Right ventricle myocardium superior (tissue), 1 donor: Measurements from ENCODE around the gene RAB40C. TPM values are rescaled to one million over a fixed set of nuclear protein-coding genes. Genes with fewer than 3 reads are reported as not detected.

ENCODE experiments used
- ATAC-seq: fragments of 200-7000 bp; cut with Tn5 transposase; one replicate; pipeline ENCODE4 v1.9.1; 2020; ENCODE audit warnings: mild to moderate bottlenecking; ENCODE audit not compliant: poor library complexity
- DNase-seq: peaks from one replicate; pipeline ENCODE4 v3.0.0-alpha.2; 2020
- intact Hi-C: fragments of 100-400 bp; cut with DNase I; formaldehyde crosslinking; loops from one replicate; pipeline ENCODE4 v1.11.2; 2022
- total RNA-seq: library from RNA; stranded (reverse); fragmentation: NEBNext Ultra II Directional; extraction: Animal tissue kit (Norgen Biotek cat#: 25700); gene quantifications from one replicate; pipeline ENCODE4 v1.2.1, GENCODE V29; 2021
- donor health status: DM: no; HTN: yes; CAD: no; lungs with severe emphysema.

The RAB40C gene
- total RNA-seq, 1 donor from 2014 or later, result 11.0 TPM

DNA sequence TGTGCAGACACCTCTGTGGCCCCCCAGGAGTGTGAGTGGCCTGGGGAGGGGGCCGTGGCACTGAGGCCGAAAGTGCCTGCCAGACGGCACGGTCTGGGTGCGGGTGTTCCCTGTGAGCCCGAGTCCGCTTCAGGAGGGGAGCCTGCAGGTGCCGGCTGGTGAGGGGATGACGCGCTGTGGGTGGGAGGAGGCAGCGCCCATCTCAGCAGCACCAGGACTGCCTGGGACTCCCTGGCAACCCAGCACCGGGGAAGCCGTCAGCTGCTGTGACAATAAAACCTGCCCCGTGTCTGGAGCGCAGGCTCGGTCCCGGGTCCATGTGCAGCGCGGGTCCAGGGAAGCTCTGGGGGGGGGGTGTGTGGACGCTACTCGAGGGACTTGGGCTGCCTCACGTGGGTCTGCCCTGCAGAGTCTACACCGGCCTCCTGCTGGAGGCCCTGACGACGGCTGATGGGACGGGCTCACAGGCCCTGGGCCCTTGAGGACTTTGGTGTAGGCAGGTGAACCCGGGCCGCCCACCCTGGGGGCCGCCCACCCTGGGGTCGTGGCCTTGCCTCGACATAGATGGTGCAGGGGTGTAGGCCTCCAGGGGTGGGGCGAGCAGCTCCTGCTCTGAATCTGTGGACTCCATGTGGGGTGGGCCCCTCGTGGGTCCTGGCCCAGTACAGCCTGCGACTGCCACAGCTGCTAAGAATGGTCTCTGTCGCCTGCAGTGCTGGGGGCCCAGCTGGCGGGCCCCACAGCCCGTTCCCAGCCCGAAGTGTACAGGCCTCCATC lies 5.9 kb upstream of the RAB40C start:
- no peak for DNase-seq
- ATAC-seq, result no peak
- intact Hi-C loops, result no loop called here

DNA sequence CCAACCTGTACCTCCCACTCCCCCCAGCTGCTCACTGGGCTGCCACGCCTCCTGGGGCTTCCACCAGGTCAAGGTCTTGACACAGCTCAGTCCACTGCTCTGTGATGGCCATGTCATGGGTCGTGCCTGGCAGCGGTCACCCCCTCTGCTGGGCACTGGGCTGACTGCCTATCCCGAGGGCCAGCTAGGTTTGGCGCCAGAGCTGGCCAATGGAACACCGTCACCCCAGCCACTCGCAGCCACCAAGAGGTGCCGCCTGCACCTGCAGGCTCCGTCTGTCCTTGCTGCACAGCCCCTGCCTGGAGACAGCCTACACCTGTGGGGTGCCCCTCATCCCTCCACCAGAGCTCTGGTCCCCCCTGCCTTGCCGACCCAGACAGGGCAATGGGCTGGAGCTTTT lies 4.5 kb upstream of the RAB40C start:
- no peak for DNase-seq
- ATAC-seq, result no peak
- intact Hi-C loops, result loop anchor here (5.0 kb wide), 1 partner anchor 52 kb away; the partner anchor contains the start of gene METTL26

DNA sequence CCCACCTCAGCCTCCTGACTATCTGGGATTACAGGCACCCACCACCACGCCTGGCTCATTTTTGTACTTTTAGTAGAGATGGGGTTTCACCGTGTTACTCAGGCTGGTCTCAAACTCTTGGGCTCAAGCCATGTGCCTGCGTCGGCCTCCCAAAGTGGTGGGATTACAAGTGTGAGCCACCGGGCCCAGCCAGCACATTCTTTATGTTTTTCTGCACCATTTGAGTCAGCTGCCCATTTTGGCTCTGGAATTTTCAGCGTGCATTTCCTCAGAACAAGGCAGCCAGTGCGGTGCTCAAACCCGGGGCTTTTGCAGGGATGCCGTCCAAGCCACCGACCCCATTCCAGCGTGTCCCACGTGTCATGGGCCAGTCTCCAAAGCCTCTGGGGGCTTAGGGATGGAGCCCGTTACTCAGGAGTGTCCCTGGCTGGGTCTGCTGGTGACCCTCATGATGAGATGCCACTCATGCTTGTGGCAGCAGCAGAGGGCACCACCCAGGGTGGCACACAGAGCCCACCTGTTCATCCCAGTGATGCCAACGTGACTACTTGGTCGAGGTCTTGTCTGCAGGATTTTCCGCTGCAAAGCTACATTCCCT lies 3.7 kb upstream of the RAB40C start:
- DNase-seq (no peak), ATAC-seq (no peak)
- intact Hi-C loops, result loop anchor here (5.0 kb wide), 1 partner anchor 51 kb away; the partner anchor contains the start of gene METTL26

DNA sequence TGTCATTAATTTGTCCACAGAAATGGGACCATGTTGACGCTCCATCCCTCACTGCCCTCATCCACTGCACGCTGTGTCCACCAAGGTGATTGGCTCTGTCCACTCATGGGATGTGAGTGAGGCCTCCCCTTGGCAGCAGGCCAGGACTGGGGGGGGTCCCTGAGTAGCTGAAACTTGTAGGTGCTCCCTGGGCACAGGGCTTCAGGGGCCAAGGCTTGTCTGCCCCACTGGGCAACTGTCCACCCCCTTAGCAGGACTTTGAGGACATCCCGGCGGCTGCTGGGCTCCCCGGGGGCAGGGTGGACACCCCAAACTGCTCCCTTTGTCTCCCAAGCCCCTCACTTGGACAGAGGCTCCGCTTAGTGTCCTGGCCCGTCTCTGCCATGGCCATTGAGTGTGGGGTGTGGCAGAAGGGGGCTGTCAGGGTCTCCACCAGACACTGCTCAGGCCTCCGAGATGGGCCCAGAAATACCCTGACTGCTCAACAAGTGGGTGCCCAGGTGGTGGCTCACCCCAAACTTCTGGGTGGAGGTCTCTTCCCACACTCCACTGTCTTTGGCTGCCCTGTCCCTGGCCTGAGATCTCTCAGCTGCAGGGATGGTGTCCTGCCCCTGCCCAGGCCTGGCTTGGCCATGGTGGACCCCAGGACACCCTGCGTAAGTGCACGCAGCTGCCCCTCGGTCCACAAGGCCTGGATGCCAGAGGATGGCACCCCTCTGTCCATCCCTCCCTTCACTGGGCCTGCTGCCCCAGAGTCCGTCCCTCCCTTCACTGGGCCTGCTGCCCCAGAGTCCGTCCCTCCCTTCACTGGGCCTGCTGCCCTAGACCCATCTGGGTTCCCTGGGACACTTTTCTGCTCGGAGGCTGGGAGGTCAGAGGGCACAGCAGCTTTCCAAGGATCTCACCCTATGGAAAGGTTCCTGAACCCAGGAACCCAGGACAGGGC lies 2.9 kb upstream of the RAB40C start:
- intact Hi-C loops, result loop anchor here (5.0 kb wide), 1 partner anchor 50 kb away; the partner anchor contains the start of gene METTL26
- ATAC-seq, result no peak
- no peak for DNase-seq

DNA sequence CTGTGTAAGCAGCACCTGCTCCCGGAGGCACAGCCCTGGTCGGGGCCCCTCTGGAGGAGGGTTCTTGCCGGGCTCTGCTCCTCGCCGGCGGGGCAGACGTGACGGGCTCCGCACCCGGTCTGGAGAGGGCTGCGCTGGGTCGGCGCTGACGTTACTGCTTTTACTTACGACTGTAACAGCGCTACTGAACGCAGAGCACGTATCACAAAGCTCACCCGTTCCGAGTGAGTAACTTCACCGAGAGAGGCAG lies 1.3 kb upstream of the RAB40C start:
- no peak for DNase-seq
- intact Hi-C loops, result loop anchor here (5.0 kb wide), 1 partner anchor 49 kb away; the partner anchor contains the start of gene METTL26
- no peak for ATAC-seq

DNA sequence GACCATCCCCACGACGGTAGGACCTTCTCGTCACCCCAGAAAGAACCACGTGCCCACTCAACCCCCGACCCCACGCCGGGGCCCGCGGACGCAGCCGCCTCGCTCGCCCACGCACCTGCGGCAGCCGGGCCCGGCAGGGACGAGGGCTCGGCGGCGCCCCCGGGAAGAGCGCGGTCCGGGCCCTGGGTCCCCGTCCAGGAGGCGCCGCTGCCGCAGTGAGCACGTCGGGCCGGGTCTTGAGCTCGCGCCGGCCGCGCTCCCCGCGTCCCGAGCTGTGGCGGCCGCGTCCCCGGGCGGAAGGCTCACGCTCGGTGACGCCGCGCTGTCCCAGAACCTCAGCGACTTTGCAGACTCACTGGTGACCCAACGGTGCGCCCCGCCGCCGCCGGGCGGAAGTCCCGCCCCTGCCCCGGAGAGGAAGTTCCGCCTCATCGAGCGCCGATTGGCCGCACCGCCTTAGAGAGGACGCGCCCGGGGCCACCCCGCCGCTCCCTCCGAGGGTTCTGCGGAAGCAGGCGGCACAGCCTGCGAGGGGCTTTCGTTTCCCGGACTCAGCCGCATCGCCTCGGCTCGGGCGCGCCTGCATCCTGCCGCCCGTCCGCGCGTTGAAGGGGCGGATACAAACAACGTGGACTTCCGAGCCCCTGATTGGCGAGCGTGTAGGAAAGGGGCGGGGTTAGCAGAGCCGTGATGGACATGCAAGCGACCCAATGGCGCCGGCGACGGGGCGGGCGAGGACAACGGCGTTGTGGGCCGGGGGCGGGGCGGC lies 793 bp upstream of the RAB40C start:
- DNase-seq (peak; percentile 98), ATAC-seq (peak; percentile 93)
- intact Hi-C loops, result loop anchor here (5.0 kb wide), 1 partner anchor 48 kb away; the partner anchor contains the start of gene METTL26

DNA sequence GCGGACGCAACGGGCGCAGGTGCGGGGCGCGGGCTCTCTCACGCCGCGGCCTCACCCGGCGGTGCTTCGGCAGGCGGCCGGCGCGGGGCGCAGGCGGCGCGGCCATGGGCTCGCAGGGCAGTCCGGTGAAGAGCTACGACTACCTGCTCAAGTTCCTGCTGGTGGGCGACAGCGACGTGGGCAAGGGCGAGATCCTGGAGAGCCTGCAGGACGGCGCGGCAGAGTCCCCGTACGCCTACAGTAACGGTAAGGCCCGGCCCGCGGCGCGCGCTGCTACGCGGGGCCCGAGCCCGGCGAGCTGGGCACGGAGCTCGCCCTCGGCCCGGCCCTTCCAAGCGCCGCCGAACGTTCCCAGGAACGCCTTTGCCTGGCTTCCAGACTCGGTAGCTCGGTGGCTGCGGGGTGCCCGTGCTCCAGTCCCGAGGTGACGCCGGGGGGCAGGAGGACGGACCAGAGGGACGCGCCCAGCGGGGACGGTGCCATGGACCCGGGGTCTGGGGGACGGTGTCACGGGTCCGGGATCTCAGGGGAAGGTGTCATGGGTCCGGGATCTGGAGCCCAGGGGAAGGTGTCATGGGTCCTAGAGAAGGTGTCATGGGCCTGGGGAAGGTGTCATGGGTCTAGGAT lies 435 bp downstream of the RAB40C start:
- DNase-seq, result peak; percentile 63
- intact Hi-C loops, result no loop called here
- no peak for ATAC-seq

DNA sequence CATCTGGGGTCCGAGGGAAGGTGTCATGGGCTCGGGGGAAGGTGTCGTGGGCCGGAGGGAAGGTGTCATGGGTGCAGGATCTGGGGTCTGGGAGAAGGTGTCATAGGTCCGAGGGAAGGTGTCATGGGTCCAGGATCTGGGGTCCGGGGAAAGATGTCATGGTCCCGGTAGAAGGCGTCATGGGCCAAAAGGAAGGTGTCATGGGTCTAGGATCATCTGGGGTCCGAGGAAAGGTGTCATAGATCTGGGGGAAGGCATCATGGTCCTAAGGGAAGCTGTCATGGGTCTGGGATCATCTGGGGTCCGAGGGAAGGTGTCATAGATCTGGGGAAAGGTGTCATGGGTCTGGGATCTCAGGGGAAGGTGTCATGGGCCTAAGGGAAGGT lies 942 bp downstream of the RAB40C start:
- intact Hi-C loops, result no loop called here
- DNase-seq (no peak), ATAC-seq (no peak)

DNA sequence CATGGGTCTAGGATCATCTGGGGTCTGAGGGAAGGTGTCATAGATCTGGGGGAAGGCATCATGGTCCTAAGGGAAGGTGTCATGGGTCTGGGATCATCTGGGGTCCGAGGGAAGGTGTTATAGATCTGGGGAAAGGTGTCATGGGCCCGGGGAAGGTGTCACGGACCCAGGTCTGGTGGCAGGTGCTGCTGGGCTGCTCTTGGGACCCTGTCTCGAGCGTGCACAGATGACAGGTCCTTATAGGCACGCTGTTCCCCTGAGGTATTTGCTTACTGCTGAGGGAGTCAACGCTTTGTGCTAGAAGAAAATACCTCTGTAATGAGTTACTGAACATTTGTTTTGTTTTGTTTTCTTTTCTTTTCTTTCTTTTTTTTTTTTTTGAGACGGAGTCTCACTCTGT lies 1.4 kb downstream of the RAB40C start:
- intact Hi-C loops, result no loop called here
- ATAC-seq (no peak), DNase-seq (no peak)

DNA sequence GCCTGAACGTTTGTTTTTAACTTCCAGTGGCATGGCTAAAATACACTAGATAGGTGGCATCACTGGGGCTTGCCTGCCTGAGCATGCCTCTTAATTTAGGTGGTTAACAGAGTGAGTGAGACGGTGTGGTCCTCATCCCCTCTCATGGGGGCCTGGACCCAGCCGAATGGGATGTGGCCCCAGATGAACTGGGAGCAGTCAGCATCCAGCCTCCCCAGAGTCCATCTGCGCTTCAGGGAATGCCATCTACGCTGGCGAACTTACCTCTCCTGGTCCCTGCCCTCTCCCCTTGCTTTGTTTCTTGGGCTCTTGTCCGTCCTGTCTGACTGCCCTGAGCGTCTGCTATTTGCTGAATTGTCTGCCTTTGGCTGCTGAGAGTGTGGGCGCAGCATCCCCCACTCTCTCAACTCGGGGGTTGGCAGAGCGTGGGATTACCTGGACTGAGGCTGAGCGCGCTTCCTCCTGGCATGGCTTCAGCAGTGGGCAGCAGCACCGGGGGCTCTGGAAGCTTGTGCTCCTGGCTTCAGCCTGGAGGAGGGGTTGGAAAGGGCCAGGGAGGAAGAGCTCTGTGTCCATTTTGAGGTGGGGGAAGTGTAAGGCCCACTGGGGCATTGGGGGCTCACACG lies 2.1 kb downstream of the RAB40C start:
- intact Hi-C loops, result no loop called here
- DNase-seq (no peak), ATAC-seq (no peak)

DNA sequence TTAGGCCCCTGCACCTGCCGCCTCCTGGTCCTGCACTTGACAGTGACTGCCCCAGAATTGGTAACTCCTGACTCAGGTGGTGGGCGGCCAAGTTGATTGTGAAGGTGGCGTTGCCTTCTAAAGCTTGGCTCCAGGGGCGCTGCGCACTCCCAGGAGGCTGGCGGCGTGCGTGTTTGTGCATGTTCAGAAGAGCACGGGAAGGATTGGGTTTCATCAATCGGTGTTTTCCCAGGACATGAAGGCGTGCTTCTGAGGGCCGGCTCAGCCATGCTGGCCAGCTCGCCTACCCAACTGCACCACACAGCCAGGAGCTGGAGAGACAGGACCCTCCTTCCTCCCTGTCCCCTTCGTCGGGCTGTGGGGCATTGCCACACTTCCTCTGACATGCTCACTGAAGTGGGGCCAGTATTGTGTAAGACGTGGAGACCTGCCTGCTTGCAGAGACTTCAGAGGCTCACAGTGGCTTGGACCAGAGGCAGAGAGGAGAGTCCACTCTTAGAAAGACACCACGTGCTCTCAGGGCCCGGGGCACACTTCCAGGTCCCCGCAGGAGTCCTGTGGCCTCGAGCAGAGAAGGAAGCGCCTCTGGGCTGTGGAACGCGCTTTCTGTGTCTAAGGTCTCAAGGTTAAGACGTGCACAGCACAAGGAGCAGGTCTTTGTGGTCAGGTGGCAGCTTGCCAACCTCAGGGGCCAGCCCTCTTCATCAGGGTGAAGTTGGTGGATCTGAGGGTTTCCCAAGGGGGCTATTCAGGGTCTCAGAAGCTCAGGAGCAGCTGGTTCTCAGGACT lies 2.8 kb downstream of the RAB40C start:
- DNase-seq (peak; percentile 68), ATAC-seq (no peak)
- intact Hi-C loops, result no loop called here

DNA sequence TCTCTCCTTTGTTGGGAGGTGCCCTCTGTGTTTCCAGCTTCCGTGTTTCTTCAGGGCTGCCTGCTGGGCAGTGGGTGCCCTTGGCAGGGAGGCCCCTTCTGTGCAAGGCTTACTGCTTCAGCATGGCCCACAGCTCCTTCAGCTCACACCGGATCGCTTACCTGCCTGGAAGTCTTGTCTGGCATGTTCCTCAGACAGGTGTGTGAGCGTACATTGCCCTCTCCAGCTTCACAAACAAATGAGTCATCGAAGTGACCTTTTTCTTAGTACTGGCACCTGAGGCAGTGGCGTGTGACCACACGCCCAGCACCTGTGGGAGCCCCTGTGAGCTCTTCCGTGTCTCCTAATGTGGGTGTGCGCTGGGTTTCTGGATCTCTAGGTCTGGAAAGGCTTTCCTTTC lies 3.5 kb downstream of the RAB40C start:
- intact Hi-C loops, result no loop called here

DNA sequence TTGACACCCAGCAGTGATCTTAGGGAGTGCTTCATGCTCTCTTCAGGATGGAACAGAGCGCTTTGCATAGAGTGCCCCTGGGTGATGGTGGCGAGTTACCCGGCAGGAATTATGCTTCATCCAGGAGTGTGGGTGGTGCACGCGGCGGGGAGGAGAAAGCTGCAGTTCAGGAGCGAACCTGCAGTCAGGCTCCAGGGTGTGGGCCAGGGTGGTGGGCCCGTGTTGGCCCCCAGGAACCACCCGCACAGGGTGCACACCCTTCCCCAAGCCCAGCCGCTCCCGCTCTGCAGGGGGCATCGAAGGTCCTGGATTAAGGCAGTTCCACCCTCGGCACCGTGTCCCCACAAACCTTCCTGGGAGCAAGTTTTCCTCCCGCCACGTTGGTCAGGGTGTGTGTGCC lies 3.9 kb downstream of the RAB40C start:
- intact Hi-C loops, result no loop called here
- ATAC-seq, result no peak

More for the DNA sequence above, 3.5 kb downstream of the RAB40C start:
- no peak for ATAC-seq
- DNase-seq, result no peak

DNA sequence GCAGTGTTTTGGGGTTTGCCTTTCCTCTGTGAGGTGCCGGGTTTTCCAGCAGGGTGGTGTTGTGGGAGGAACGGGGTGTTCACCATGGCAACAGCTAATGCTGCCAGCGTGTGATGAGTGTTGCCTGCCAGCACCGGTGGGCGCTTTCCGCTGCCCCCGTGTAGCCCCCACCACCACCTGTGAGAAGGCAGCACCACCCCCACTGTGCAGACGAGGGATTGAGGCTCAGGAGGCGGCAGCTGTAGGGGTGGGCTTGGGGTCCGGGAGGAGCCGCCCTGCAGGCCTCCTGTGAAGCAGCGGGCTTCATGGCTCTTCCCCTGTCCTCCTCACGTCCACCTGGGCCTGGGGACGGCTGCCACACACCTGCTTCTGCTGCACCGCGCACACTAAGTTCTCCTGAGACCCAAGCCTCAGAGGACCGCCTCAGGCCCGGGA lies 5.2 kb downstream of the RAB40C start:
- intact Hi-C loops, result no loop called here
- DNase-seq (no peak), ATAC-seq (no peak)

More for the DNA sequence above, 3.9 kb downstream of the RAB40C start:
- DNase-seq, result no peak

DNA sequence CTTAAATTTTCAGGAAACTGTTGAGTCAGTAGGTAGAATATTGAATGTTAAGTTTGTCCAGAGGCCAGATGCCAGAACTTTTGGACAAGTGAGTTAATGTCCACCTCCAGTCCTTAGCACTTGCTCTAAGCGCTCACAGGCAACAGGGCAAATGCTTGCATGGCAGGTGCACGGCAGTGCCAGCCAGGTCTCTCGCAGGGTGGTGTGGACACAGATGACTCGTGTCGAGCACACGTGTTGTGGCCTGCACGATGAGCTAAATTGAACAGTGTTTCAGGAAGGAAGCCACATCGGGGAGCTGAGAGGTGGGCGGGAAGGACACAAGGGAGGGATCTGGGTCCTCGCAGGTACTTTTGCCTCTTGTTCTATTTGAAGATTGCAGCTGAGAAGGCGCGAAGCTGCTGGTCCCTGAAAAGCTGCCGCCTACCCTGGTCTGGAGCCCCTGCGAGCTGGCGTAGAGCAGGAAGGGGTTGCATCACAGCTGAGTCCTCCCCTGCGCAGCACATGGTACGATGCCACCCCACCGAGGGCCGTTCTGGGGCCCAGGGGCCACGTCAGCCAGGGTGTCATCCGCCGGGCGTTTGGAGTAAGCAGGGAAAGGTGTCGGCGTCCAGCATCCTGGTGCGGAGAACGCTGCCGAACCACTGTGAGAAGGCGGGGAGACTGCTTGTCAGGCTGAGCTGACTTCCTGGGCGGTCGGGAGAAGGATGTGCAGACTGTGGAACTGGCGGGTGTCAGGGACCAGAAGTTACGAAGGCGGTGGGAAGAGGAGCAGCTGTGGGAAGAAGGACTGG lies 6.3 kb downstream of the RAB40C start:
- intact Hi-C loops, result no loop called here
- no peak for ATAC-seq
- DNase-seq, result no peak

DNA sequence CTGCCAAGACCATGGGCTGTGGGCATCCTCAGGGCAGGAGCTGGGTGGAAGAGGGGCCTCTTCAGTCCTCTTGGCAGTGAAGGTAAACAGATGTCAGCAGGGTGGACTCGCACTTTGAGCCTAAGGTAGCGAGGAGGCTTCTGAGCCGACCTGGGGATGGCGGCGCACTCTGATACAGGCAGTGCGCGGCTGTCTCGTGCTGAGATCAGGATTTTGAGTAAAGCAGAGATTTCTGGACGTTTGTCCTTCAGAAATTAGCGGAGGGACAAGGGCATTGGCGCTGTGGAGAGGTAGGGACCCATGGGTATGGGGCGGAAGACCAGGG lies 6.8 kb downstream of the RAB40C start:
- no peak for ATAC-seq
- DNase-seq, result no peak
- intact Hi-C loops, result no loop called here
